GM18909 (cell line): ENCODE measurements around the gene DLEC1.
"Not testable (repeated sequence)": the region's sequence is repeated elsewhere in the genome, so short reads cannot be mapped to it uniquely, and the experiment has no call there.

Source experiments
- ATAC-seq: cut with Tn5 transposase; IDR thresholded peaks from one replicate; pipeline ENCODE4 v1.9.1; 2021; ENCODE audit warnings: mild to moderate bottlenecking; ENCODE audit not compliant: unreplicated experiment, poor library complexity

Gene DLEC1

DNA sequence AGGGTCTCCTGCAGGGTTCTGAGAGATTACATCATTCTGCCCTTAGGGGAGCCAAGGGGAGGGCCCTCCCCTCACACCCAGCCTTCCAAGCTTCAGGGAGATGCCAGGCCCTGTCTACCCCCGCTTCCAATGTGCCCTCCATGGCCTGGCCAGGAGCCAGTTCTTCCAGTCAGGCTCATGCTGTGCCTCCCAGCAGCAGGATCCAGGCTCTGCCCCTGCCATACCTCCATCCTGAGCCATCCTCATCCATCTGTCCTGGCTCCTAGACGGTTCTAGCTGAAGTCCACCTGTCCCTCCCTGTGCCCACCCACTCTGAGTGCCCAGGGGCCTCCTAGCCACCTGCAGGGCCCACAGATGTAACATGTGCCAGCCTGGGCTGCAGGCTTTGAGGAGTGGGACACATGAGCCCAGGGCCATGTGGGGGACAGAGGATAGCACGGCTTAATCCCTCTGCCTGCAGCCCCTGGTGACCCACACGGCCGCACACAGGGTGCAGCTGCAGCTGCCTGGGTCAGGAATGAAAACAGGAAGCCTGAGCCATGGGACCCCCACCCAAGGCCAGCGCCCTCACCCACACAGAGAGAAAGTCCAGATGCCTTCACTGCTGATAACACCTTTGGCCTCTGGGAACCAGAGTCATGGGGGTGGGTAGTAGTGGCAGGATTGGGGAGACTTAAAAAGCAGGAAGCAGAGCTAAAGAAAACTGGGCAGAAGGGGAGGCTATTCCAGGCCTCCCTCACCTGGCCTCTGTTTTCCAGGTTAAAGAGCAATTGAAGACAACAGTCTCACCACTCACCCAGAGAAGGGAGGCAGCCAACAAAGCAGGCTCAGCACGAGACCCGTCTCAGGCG is 21.3 kb upstream of the DLEC1 start:
- ATAC-seq = no peak

DNA sequence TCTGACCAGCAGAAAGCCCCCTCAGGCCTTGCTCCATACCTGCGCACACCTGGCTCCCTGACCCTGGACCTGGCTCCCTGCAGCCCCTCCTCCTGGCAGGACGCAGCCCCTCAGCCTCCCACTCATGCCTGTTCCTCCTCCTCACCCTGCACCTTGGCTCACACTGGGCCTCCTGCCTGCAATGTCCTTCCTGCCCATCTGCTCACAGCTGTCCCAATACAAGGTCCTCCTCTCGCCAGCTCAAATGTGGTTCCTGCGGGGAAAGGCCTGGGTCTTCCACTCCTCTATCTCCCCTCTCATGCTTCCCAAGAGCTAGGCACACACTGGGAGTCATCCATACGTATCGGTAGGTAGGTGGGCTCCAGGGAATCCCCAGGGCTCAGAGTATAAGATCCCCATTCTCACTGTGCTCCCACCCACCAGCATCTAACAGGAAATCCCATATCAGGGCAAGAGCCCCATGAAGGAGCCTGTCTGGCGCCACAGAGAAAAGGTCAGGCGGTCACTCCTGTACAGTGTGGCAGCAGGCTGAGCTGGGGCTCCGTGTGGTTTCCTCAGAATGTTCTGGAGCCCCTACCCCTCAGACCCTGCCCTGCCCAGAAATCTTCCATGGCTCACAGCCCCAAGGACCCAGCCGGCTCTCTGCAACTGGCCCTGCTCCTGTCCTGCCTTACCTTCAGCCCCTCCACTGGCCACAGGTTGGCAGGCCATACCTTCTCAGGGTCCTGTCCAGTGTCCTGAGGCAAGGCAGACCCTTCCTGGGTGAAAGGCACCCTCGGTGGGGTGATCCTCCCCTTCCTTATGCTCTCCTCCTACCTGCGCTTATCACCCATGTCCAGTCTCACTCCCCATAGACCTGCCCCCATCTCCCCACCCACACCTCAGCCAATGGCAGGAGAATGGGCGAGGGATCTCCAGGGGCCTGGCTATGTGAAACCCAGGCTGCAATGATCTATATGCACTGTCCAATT is 20.4 kb upstream of the DLEC1 start:
- ATAC-seq = no peak

DNA sequence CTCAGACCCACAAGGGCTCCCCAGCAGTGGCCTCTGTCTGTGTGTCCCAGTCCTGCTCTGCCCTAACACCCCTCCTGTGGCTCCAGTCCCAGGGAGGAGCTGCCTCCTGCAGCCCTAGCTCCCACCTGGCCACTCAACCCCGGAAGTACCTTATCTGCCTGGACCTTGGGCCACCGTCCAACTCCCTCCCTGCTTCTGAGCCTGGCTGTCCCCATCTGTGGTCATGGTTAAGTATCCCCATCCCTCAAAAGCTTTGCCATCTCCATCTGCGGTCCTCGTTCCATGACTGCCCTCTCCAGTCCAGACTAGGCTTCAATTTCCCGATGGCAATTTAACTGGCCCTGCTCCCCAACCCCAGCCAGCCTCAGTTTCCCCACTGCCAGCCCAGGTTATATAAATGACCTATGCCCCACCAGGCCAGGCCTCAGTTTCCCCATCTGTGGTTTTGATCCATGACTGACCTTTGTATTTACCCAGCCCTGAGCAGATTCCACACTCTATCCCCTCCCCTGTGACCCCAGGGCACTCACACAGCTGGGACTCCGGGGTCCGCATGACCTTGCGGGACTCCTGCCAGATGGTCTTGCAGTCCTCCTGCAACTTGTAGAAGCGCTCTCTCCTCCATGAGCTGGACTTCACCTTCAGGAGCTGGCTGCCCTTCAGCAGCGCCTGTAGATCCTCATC is 19.2 kb upstream of the DLEC1 start:
- ATAC-seq = no peak

DNA sequence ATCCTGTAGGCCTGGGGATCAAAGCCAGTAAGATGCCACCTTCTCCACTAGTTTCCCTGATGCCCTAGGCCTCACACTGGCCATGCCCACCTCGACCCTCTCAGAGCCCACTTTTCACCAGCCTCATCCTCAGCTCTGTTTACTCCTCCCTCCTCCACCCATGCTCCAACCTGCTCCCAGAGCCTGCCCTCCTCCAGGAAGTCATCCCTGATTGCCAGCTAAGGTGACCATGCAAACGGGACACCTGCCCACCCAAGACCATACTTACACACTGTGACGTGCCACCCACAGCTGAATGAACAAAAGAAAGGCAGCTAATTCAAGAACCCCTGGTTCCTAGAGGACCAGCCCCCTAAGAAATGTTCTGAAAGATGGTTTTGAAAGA is 18.7 kb upstream of the DLEC1 start:
- no peak for ATAC-seq

- no peak for ATAC-seq
Measured at GRCh38 chr3:38021196-38021595, 17.8 kb upstream of the DLEC1 start.

GRCh38 chr3:38022301-38022700 is 16.7 kb upstream of the DLEC1 start:
- ATAC-seq = no peak

- ATAC-seq = no peak
Measured at GRCh38 chr3:38022896-38023709, 15.9 kb upstream of the DLEC1 start.

GRCh38 chr3:38026856-38027255 is 12.2 kb upstream of the DLEC1 start:
- ATAC-seq = no peak

GRCh38 chr3:38027466-38028465 is 11.2 kb upstream of the DLEC1 start:
- no peak for ATAC-seq

GRCh38 chr3:38028621-38029361 is 10.2 kb upstream of the DLEC1 start:
- ATAC-seq = no peak

DNA sequence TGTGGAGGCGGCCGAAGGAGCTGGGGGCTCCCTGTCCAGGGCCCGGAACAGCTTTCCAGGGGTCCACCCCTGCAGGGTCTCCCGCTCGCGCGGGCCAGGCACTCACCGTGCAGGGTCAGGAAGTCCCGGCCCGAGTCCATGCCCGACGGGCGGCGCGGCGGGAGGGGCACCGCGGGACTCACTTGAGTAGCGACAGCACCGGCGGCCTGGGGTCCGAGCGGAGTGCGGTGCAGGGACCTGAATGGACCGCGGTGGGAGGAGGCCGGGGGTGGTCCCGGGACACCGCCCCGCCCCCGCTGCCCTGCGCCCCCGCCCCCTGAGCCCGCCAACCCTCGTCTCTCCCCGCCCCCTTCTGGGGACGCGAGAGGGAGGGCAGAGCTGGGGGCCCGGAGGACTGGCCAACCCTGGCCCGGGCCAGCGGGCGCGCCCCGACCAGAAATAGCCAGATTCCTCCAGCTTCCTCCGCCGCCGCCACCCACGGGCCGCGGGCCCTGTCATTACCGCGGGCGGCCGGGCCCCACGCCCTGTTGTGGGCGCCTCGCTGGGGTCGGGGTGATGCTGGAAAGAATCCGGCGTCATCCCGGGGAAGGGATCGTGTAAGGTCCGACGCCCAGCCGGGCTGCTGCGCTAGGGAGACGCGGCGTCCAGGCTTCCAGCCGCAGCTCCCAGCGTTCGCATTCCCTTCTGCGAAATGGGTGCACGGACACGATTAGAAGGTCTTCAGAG is 9.4 kb upstream of the DLEC1 start, which contains the start of gene PLCD1:
Gene PLCD1, minus strand, starts transcription at position 243 of the 726 bp plus-strand sequence. Its CDS starts 103 bp downstream, at position 140.
- ATAC-seq = no peak

DNA sequence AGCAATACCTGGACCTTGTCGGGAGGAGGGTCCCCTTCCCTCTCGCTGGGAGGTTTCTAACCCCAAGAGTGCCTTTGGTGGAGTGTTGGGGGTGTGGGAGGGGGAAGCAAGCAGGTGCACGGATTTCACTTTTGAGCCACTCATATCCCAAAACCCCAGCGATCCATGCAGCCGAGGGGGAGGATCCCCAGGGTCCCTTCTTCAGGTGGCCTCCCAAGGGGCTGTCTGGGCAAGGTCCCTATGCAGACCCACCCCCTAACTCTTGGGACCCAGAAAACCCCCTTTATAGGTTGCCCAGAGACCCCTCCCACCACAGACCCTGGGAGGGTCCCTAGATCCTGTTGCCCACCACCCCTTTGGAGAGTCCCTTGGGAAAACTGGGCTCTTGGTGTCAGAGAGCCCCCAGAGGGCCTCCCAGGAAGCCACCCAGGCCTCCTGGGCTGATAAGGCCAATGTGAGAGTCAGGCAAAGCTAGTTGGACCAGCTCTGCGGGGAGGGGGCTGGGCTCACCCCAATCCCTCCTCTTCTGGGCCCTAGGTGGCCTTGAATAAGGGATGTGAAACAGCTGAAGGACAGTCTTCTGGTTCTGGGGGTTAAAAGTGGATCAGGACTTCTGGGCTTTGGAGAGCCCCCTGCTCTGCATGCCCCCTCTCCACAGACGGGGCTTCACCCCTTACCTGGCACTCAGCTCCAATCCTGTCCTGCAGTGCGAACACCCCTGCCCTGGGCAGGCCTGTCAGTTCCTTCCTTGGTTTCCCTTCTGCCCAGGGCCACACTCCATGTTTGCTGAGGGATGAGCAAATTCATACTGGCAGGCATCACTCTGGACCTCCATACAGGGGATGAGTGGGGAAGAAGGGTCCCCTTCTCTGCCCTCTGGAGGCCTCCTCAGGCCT is 8.6 kb upstream of the DLEC1 start:
- ATAC-seq = no peak

DNA sequence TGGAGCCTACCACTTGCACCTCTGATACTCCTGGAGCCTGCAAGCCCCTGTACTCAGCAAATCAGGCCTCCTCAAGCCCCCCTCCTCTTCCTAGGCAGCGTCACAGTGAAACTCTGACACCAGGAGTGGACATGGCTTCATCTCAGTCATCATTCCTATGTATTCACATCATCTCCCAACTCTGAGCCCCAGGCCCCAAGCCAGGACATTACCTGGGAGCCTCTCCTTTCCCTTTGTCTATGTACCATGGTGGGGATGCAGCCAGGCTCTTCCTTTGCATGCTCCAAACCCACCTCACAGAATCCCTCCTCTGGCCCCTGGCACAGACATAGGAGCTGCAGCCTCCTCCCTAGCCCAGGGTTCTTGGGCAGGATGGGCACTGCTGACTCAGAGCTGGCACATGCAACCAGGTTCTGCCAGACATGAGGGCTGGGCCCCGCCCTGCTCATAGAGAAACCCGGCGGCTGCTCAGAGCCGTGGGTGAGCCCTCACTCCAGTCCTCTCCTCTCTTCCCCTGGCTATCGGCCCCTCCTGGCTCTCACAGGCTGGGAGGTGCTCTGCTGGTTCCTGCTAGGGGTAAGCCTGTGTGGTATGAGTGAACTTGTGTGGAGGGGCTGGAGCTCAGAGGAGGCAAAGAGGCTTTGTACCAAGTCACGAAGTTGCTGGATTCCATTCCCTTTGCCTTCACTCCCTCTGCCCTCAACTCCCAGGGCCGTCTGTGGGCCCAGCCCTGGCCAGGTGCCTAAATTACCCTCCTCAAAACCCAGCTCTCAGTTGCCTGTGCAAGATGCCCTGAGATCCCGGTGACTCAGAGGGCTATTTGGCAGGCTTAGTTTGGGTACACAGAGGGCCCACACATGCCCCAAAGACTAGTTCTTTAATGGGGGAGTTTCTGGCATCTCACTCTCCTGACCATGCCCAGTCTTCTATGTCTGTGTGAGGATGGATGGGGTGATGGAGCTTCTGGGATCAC is 7.7 kb upstream of the DLEC1 start:
- no peak for ATAC-seq

DNA sequence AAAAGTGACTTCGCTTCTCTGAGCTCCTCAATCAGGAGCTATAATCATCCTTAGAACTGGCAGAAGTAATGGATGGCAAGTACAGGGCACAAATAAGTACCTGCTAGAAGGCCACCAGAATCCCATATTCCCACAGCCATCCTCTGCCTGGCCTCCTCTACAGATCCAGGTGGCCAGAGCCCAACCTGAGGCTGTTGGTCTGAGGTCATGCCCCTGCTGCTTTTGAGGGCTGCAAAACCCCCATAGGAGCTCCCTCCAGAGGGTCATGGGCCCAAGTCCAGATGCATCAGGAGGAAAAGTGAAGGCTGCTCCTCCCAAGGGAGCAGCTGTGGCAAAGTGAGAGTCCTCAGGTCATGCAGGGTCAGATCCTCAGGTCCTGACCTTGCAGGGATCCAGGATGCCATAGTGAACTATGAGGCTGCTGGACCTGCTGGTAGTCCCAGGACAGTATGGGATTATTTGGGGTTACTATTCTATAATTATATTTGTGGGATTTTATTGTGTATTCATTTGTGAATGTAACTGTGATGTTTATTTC is 6.6 kb upstream of the DLEC1 start:
- ATAC-seq = no peak

DNA sequence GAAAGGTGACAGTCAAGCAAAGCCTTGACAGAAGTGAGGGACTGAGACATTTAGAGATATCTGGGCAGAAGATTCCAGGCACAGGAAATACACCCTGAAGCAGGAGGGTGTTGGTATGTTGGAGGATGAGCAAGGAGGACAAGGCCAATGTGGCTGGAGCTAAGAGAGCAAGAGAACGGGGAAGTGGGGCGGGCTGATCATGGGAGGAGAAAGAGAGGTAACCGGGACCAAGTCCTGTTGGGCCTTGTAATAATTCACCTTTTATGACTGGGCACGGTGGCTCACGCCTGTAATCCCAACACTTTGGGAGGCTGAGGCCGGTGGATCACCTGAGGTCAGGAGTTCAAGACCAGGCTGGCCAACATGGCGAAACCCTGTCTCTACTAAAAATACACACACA is 5.4 kb upstream of the DLEC1 start:
- not testable (repeated sequence) for ATAC-seq
